Neural cell (in vitro differentiated cells): Measurements from ENCODE around the gene ACADM.

ENCODE experiments used
- CTCF ChIP-seq: fragments of 450-650 bp; IDR thresholded peaks from 2 replicates; pipeline ENCODE4 v1.5.1; 2014; ENCODE audit warnings: antibody characterized with exemption, mild to moderate bottlenecking, moderate library complexity; ENCODE audit not compliant: poor library complexity, severe bottlenecking
- POLR2AphosphoS5 ChIP-seq: IDR thresholded peaks from 2 replicates; pipeline ENCODE4 v1.6.1; 2012
- REST ChIP-seq: IDR thresholded peaks from 2 replicates; pipeline ENCODE4 v1.6.1; 2012; ENCODE audit warnings: borderline replicate concordance
- SMC3 ChIP-seq: fragments of 450-650 bp; conservative IDR thresholded peaks from 2 replicates; pipeline ENCODE4 v1.6.1; 2014; ENCODE audit warnings: antibody characterized with exemption, mild to moderate bottlenecking, moderate library complexity; ENCODE audit not compliant: poor library complexity
- TAF1 ChIP-seq: IDR thresholded peaks from 2 replicates; pipeline ENCODE4 v1.6.1; 2012; ENCODE audit warnings: low read depth

DNA sequence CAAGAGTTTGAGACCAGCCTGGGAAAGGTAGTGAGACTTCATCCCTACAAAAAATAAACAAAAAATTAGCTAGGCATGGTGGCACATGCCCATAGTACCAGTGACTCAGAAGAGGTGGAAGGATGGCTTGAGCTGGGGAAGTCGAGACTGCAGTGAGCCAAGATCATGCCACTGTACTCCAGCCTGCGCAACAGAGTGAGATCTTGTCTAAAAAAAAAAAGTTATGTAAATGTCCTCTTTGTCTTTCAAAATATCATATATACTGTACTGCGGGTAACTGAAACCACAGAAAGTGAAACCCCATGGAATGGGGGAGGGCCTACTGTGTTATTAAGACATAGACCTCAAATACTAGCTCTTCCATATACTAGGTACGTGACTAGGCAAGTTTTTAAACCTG lies 20.8 kb downstream of the ACADM start:
- TF ChIP-seq CTCF (no peak), POLR2AphosphoS5 (no peak), REST (no peak), TAF1 (no peak), SMC3 (no peak)
